ENCODE measurements around the gene TMEM39B.
"Not testable (repeated sequence)": the region's sequence is repeated elsewhere in the genome, so short reads cannot be mapped to it uniquely, and the experiment has no call there.

Gene TMEM39B

DNA sequence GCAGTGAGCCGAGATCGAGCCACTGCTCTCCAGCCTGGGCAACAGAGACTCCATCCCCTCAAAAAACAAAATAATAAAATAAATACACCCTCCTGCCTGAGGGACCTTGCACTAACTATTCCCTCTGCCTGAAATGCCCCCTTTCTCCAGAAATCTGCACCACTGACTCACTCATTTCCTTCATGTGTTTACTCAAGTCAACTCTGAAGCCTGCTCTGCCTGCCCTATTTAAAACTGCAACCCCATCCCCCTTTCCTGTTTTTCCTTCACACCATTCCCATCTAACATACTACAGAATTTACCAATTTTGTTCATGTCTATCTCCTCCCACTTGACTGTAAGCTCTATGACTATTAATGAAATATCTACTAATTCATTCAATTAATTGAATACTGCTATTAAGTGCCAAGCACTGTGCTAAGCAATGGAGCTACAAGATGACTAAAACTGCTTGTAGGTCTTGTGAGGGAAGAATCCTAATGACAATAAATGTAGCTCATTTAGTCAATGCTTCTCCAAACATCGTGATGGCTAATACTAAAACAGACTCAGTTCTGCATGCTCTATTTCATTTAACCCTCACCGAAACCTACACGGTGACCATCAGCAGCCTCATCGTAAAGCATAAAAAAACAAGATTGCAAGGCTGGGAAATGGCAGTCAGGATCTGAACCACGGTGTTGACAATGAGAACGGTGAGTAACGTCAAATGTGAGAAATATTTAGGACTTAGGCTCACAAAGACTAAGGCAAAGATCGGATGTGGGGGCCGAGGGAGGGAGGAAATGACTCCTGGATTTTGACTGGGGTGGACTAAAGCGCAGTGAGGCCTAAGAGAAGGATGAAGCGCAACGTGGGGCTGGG is 749 bp upstream of the TMEM39B start:
- peak; percentile 43 for DNase-seq (ENCODE audit: low read depth)

- DNase-seq (ENCODE audit: low read depth), result no peak
Observed at GRCh38 chr1:32073299-32074229, 825 bp downstream of the TMEM39B start.

DNA sequence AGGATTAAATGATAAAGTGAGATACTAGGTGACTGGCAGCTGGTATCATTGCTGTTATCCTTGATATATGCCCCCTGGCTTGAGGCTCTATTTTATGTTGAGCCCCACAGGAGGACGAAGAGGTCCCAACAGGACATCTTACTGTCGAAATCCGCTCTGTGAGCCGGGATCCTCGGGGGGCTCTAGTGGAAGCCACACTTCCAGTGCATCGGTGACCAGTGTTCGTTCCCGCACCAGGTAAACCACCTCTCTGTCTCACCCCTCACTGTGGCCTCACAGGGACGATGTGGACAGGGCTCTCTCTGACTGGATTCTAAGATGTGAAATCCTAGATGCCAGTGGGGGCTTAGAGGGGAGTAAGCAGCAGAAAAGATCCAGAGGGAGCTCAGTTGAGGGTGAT is 2.1 kb downstream of the TMEM39B start:
- DNase-seq (ENCODE audit: low read depth), result no peak

DNA sequence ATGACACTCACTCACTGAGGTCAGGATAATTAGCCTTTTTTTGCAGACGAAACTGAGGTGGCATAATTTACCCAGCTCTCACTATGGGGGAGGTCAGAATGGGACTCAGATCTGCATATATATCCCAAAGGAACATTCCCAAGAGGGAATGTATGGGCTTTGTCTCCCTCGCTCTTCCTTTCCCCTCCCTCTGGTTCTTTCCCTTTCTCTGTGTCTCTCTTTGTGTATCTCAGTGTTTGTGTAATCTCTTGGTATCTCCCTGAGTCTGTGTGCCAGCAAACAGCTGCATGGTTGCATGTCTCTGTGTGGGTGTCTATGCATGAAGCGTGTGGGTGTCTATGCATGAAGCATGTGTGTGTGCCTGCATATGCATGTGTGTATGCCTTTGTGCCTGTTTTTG is 4.7 kb downstream of the TMEM39B start:
- no peak for DNase-seq (ENCODE audit: low read depth)

- no peak for DNase-seq (ENCODE audit: low read depth)
Observed at GRCh38 chr1:32082022-32082421, 9.3 kb downstream of the TMEM39B start.

- DNase-seq (ENCODE audit: low read depth), result not testable (repeated sequence)
Observed at GRCh38 chr1:32086381-32086780, 13.6 kb downstream of the TMEM39B start.

DNA sequence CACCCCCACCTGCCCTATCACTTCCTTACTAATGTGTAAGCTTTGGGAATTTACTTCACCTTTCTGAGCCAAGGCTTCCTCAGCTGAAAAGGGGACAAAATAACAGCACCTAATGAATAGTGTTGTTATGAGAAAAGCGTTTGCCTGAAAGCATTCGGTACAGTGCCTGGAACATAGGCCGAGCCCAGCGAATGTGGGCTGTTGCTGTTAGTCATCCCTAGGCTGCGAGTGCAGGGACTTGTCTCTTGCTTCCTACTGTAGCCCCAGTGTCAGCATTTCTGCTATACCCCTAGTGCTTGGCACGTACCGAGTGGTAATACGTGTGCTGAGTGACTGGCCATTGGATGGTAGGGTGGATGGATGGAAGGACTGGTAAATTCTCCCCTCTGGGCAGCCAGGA is 18.4 kb downstream of the TMEM39B start:
- DNase-seq (ENCODE audit: low read depth), result no peak

GRCh38 chr1:32091591-32091990 is 18.9 kb downstream of the TMEM39B start:
- DNase-seq (ENCODE audit: low read depth), result no peak

GRCh38 chr1:32094746-32095521 is 22.2 kb downstream of the TMEM39B start:
- DNase-seq (ENCODE audit: low read depth), result no peak

GRCh38 chr1:32099426-32099825 is 26.7 kb downstream of the TMEM39B start:
- DNase-seq (ENCODE audit: low read depth), result no peak

DNA sequence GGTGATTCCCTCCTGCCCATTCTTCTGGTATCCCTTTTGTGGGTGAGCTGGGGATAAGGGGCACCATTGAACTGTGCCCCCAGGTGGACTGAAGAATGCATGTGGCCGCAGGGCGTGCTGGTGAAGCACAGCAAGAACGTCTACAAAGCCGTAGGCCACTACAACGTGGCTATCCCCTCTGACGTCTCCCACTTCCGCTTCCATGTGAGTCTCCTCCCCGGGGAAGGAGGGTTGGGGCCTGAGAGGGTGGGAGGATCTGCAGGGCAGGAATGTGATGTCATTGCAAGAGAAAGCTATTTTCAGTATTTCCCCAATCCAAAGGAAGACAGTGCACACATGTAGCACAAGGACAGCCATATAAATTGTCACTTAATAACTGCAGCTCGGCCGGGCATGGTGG is 27.6 kb downstream of the TMEM39B start:
- no peak for DNase-seq (ENCODE audit: low read depth)

DNA sequence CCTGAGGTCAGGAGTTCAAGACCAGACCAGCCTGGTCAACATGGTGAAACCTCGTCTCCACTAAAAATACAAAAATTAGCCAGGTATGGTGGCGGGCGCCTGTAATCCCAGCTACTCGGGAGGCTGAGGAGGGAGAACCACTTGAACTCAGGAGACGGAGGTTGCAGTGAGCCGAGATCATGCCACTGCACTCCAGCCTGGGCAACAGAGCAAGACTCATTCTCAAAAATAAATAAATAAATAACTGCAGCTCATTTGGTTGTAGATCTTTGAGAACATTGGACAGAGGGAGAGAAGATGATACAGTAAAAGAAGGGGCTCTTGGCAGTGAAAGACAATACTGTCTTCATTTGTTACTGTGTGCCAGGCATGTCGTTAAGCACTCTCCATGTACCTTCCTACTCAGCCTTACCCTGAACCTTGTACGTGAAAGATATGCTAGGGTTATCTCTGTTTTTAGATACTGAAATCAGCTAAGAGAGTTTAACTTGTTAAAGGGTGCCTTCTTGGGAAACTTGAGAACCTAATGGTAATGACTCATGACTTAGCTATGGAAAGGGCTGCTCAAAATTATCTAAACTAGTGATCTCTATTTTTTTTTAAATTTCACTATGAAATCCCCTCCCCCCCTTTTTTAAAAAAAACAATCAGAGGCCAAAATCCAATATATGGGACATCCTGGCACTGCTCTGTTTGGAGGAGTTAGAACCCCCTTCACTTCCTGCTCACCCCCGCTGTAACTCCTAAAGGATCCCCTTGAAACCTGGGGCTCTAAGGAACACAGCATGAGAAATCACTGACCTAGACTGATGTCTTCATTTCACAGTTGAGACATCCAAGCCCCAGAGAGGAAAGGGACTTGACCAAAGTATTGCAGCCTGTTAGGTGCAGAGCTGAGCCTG is 28.3 kb downstream of the TMEM39B start:
- no peak for DNase-seq (ENCODE audit: low read depth)

DNA sequence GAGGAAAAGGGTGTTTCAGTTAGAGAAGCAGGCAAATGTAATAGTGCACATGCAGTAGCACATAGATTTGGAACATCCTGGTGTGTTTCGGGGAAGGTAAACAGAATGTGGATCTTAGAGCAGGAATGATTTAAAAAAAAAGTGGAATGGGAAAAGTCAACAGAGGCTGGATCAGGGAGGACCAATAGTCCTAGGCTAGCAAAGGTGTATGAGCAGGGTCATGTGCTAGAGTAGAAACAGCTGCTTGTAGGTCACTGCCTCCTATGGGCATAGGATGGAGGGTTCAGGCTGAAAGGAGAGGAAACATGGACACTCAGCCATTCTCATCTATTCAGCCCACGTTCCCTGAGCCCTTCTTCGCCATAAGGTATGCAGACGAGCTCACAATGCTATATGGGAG is 31.4 kb downstream of the TMEM39B start:
- no peak for DNase-seq (ENCODE audit: low read depth)

DNA sequence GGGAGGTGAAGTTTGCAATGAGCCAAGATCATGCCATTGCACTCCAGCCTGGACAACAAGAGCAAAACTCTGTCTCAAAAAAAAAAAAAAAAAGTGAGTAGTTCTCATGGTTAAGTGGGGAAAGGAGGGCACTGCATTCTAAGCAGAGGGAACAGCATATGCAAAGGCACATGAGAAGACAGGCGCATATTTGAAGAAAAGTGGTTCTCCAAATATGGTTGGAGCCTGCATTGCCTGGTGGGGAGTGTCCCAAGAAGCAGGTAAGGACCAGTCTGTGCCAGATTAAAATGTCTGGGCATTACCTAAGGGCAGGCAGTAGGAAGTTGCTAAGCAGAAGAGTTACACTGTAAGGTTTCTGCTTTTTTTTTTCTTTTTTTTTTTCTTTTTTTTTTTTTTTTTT is 32.6 kb downstream of the TMEM39B start:
- no peak for DNase-seq (ENCODE audit: low read depth)

- no peak for DNase-seq (ENCODE audit: low read depth)
Observed at GRCh38 chr1:32106663-32107275, 34.0 kb downstream of the TMEM39B start.

GRCh38 chr1:32107742-32108661 is 35.3 kb downstream of the TMEM39B start, which contains the start of gene KPNA6:
KPNA6 (plus strand) TSS chr1:32108056; CDS start chr1:32108131, 75 bp downstream.
- peak; percentile 95 for DNase-seq (ENCODE audit: low read depth)

DNA sequence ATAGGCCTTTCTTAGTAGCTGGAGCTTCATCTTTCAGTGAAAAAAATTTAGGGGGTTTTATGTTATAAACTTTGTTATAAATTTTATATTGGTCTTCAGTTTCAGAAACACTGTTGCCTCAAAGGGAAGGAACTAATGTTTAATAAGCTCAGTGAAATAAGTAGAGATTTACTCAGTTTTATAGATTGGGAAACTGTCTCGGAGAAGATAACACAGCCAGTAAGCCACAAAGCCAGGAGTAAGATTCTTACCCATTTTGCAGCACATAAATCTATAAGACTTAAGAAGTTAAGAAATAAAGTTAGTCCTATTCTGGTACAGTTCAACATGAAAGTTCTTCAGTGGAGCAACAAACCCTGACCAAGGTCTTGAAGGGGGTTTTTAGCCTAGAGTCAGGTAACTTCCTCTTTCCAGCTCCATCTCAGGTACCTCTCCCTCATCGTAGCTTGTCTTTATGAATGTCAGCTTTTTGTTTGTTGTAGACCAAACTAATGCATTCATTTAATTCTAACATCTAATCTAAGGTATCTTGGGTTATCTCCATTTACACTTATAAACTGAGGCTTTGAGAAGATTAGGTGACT is 38.4 kb downstream of the TMEM39B start:
- DNase-seq (ENCODE audit: low read depth), result no peak

- no peak for DNase-seq (ENCODE audit: low read depth)
Observed at GRCh38 chr1:32111789-32112188, 39.0 kb downstream of the TMEM39B start.

DNA sequence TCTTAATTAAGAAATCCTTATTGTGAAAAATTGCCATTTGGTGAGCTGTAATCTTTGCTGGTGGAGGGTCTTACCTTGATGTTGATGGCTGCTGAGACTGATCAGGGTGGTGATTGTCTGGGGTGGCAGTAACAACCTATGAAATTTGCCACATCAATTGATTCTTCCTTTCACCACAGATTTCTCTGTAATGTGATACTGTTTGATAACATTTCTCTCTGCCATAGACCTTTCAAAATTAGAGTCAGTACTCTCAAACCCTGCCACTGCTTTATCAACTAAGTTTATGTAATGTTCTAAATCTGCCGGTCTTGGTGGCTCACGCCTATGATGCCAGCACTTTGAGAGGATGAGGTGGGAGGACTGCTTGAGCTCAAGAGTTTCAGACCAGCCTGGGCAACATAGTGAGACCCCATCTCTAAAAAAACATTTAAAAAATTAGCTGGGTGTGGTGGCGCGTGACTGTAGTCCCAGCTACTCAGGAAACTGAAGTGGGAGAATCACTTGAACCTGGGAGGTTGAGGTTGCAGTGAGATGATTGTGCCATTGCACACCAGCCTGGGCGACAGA is 40.2 kb downstream of the TMEM39B start:
- no peak for DNase-seq (ENCODE audit: low read depth)

Measured in stromal cell of bone marrow (primary cell).